Breast epithelium (tissue), 3 donors: ENCODE measurements around the gene PNPLA4.

Experiments used
- CTCF ChIP-seq, 3 donors: fragments of 450-650 bp; IDR thresholded peaks; one replicate each; pipeline ENCODE4 v1.5.1; 2016 to 2017; ENCODE audit warnings: antibody characterized with exemption in 3 of 3, mild to moderate bottlenecking in 3 of 3, moderate library complexity in 3 of 3
- POLR2A ChIP-seq: fragments of 450-650 bp; IDR thresholded peaks from one replicate; pipeline ENCODE4 v1.6.1; 2016; ENCODE audit warnings: antibody characterized with exemption, mild to moderate bottlenecking, moderate library complexity
- POLR2AphosphoS5 ChIP-seq, 3 donors: sonication (generic); formaldehyde crosslinking; IDR thresholded peaks; one replicate each; pipeline ENCODE4 v1.6.1; 2017; ENCODE audit warnings: antibody characterized with exemption in 3 of 3

GRCh38 chrX:7972586-7972985 lies 45.4 kb upstream of the PNPLA4 start:
- TF ChIP-seq POLR2AphosphoS5 (IDR thresholded peaks at IDR 0.05): no peak
- no peak for TF ChIP-seq CTCF (IDR thresholded peaks at IDR 0.05)
- TF ChIP-seq POLR2A: no peak
